ENCODE measurements around the gene MTARC1.

GRCh38 chr1:220800262-220800661, 13.5 kb downstream of the MTARC1 start:
- no peak for TF ChIP-seq CTCF (IDR thresholded peaks at IDR 0.05)
- TF ChIP-seq POLR2A (IDR thresholded peaks at IDR 0.05) = no peak
